GM18858 (cell line): ENCODE results near the gene S100A11.

Experiments used
- ATAC-seq: cut with Tn5 transposase; IDR thresholded peaks from one replicate; pipeline ENCODE4 v1.9.1; 2021; ENCODE audit not compliant: unreplicated experiment

Gene S100A11

DNA sequence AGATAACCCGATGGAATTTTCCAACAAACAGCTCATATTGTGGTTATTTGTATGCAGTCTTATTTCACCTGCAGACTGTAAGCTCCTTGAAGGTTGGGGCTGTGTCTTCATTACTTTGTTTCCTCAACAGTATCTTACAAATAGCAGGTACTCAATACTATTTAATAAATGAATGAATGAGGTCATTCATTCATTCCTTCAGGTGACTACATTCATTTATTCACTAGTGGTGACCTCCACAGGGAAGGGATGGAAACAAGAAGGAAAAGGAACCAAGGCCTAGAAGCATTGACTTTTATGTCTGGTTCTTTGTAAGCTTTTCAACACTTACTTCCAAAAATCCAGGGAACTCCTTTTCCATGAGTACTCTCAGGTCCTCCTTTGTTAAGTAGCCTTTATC, 51.0 kb downstream of the S100A11 start:
- ATAC-seq, result no peak

- ATAC-seq, result no peak
Observed at GRCh38 chr1:151985270-151985669, 51.5 kb downstream of the S100A11 start.

- ATAC-seq, result peak; percentile 71
Observed at GRCh38 chr1:151984313-151984956, 52.4 kb downstream of the S100A11 start.
